ENCODE measurements around the gene ATP8B3. TPM values are rescaled to one million over a fixed set of nuclear protein-coding genes. Genes with fewer than 3 reads are reported as not detected.

Gene ATP8B3
- total RNA-seq, 1 donor from 2014 or later = 0.41 TPM

- no peak for TF ChIP-seq CTCF (IDR thresholded peaks at IDR 0.05; ENCODE audit: borderline replicate concordance)
- Histone ChIP-seq H3K36me3 (peaks cover 90% of the 10 kb centered on the region), H3K27ac (replicated peaks) (no peak overlapping the region), H3K4me3 (no peak overlapping the region), H3K9me3 (replicated peaks) (no peaks in the 10 kb centered on the region), H3K27me3 (ENCODE audit: low read depth) (no peaks in the 10 kb centered on the region), H3K4me1 (peaks cover 8% of the 10 kb centered on the region)
- intact Hi-C loops (cut with micrococcal nuclease) = no loop called here
- DNase-seq = no peak
These were observed 6.6 kb upstream of the ATP8B3 start for GRCh38 chr19:1818549-1819195.

GRCh38 chr19:1817553-1818179, 5.6 kb upstream of the ATP8B3 start:
- no peak for TF ChIP-seq CTCF (IDR thresholded peaks at IDR 0.05; ENCODE audit: borderline replicate concordance)
- DNase-seq = peak; percentile 45
- Histone ChIP-seq H3K4me1 (peaks cover 16% of the 10 kb centered on the region), H3K4me3 (no peak overlapping the region), H3K9me3 (replicated peaks) (no peaks in the 10 kb centered on the region), H3K27me3 (ENCODE audit: low read depth) (no peaks in the 10 kb centered on the region), H3K36me3 (peaks cover 79% of the 10 kb centered on the region), H3K27ac (replicated peaks) (no peak overlapping the region)
- intact Hi-C loops (cut with micrococcal nuclease) = no loop called here

DNA sequence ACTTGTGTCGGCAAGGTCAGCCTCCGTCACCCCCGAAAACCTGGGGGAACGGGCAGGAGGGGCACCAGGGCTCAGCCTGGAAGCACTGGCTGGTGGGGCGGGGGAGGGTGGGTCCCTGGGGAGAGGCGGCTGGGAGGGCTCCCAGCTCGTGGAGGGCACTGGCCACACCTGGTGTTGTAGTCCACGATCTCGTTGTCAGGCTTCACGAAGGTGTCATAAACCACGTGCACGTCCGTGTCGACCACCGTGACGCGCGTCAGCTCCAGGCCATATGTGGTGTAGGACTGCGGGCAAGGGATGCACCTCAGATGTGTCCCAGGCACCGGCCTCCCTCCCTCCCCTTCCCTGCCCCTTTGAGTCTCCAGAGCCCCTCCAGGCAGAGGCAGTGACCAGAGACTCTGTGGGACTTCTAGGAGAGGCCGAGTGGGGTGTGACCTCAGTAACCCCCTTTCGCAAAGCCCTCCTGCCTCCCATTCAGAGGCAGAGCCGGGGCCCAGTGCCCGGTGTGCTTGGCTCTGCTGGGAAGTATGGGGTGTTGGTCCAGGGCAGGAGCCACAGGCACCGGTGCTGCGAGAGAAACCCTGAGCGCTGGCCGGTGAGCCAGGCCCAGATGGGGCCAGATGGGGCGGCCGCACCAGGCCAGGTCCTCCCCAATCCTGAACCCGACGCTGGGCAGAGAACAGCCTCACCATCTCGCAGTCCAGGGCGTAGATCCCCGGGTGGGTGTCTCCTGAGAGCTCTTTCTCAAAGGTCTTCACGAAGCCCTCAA, 4.6 kb upstream of the ATP8B3 start:
- intact Hi-C loops (cut with micrococcal nuclease) = no loop called here
- TF ChIP-seq CTCF (IDR thresholded peaks at IDR 0.05; ENCODE audit: borderline replicate concordance) = no peak
- Histone ChIP-seq H3K4me1 (peaks cover 25% of the 10 kb centered on the region), H3K27me3 (ENCODE audit: low read depth) (no peaks in the 10 kb centered on the region), H3K4me3 (no peak overlapping the region), H3K9me3 (replicated peaks) (no peaks in the 10 kb centered on the region), H3K36me3 (peaks cover 70% of the 10 kb centered on the region), H3K27ac (replicated peaks) (no peak overlapping the region)
- DNase-seq = no peak

DNA sequence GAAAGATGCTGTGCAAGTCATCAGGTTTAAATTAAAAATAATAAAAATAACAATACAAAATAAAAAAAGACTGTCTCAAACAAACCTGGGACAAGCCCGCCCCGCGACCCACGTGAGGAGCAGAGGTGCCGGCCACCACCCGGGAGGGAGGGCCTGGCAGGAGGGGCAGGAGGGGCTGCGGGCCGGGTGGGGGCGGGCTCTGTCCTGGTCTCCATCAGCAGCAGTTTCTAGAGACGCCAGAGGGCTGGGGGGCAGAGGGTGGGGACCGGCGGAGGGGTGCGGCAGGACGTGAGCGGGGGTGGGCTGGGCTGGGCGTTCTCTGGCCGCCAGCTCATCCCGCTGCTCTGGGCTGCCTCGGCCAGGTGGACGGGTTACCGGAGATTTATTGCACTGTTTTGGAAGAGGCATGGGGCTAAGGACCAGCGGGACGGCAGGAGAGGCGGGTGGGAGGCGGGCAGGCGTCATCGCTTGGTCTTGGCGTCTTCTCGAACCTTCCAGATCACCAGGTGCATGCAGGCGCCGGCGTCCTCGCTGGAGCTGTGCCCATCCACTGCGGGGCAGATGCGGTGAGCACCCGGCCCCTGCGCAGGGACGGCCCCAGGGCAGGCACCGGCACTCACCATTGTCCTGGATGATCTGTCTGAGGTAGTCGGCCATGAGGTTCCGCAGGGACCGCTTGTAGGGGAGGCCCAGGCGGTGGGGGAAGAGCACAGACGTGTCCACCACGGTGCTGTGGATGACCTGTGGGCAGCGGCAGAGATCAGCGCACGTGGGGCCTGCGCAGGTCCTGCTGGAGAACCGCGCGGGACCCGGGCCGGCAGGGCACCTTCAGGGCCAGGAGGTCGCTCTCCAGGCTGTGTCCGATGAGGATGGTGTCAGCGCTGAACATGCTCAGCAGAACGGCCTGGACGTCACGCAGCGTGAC, 3.8 kb upstream of the ATP8B3 start:
- Histone ChIP-seq H3K36me3 (peaks cover 61% of the 10 kb centered on the region), H3K4me3 (no peak overlapping the region), H3K27ac (replicated peaks) (no peak overlapping the region), H3K9me3 (replicated peaks) (no peaks in the 10 kb centered on the region), H3K4me1 (peaks cover 30% of the 10 kb centered on the region), H3K27me3 (ENCODE audit: low read depth) (no peaks in the 10 kb centered on the region)
- intact Hi-C loops (cut with micrococcal nuclease) = no loop called here
- no peak for DNase-seq
- TF ChIP-seq CTCF (IDR thresholded peaks at IDR 0.05; ENCODE audit: borderline replicate concordance) = no peak
